GM13977 (cell line): ENCODE data around the gene MCUB.

Experiments
- DNase-seq: peaks from one replicate; pipeline ENCODE4 v3.0.0; 2012; ENCODE audit warnings: low spot score
- in situ Hi-C: fragments of 300-500 bp; cut with MboI; formaldehyde crosslinking; loops from one replicate; pipeline ENCODE4 v1.12.0; 2022; ENCODE audit warnings: low sequenced_read_pairs, low pct_unique_long_range_greater_than_20kb, mixed read lengths, inconsistent platforms; ENCODE audit not compliant: unreplicated experiment
- TF ChIP-seq, protein P1 (sequence below): IDR thresholded peaks from 2 replicates; pipeline ENCODE4 v1.5.1; 2012; ENCODE audit warnings: mild to moderate bottlenecking, control low read depth; ENCODE audit not compliant: insufficient read depth; ENCODE audit errors: extremely low read depth, missing control alignments

MCUB gene

DNA sequence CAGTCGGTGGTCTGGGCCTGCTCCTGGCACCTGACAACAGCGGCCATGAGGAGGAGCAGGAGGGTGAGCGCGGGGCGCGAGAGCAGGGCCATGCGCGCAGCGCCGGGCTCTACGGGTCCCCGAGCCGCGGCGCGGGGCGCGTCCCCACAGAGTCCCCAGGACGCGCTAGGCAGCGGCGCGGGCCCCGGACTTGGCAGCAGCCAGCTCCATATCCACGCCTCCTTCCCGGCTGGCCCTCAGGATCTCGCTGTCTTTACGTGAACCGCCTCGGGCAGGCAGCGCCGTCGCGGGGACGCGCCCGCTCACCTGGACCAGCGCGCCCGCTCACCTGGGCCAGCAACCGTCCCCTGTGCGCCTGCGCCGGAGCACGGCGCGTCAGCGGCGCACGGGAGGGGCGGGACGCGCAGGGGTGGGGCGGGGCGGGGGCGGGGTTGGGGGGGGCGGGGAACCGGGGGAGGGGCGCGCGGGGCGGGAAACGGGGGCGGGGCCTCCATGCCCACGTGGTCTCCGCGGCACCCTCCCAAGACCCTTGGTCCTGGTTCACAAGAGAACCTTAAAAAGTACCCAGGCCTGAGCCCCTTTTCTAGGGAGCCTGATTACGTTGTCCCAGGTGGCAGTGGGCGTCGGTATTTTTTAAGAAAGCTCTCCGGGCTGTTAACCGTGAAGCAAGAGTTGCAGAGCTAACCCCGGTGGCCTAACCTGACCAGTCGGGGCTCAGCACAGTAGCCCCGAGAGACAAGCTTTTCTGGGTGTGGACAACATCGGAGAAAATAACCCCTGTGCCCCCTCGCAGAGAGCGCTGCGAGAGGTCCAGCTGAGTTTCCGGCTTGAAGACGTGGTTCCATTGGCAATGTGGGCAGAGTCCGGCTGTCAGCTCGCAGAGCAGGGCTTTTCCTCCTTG lies 169.9 kb downstream of the MCUB start, which contains the start of gene PLA2G12A:
Gene PLA2G12A, minus strand, starts transcription at position 353 of the 901 bp plus-strand sequence. Its CDS starts 261 bp downstream, at position 92.
- TF ChIP-seq, protein P1, sequence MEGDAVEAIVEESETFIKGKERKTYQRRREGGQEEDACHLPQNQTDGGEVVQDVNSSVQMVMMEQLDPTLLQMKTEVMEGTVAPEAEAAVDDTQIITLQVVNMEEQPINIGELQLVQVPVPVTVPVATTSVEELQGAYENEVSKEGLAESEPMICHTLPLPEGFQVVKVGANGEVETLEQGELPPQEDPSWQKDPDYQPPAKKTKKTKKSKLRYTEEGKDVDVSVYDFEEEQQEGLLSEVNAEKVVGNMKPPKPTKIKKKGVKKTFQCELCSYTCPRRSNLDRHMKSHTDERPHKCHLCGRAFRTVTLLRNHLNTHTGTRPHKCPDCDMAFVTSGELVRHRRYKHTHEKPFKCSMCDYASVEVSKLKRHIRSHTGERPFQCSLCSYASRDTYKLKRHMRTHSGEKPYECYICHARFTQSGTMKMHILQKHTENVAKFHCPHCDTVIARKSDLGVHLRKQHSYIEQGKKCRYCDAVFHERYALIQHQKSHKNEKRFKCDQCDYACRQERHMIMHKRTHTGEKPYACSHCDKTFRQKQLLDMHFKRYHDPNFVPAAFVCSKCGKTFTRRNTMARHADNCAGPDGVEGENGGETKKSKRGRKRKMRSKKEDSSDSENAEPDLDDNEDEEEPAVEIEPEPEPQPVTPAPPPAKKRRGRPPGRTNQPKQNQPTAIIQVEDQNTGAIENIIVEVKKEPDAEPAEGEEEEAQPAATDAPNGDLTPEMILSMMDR = no peak
- in situ Hi-C loops = no loop called here
- DNase-seq = peak; percentile 94

DNA sequence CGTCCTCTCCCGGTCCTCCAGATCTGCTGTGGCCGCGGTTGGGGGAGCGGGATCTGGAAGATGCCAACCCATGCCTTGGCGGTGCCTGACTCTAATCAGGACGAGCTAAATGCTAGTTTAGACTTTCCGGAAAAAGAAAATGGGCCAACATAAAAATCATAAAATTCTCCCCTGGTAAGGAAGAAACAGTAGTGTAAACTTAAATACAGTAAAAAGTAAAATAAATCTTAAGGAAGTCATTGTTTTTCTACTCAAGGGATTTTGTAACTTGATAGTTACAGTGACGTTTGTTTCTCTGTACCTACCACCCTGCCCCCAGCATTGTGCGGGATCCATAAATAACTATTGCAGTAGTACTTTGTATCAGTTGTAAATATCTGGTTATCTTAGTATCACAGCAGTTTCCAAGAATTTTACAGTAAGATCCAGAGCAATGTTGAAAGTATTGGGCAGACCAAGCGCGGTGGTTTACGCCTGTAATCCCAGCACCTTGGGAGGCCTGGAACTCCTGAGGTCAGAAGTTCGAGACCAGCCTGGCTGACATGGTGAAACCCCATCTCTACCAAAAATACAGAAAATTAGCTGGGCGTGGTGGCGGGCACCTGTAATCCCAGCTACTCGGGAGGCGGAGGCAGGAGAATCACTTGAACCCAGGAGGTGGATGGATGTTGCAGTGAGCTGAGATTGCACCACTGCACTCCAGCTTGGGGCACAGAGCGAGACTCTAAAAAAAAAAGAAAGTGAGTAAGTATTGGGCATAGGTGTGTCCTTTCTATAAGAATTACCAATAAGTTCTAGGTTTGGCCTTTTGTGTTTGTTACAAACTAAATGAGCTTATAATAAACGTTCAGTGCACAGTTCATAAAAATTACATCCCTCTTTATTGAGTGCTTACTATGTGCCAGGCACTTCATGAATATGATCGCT lies 170.8 kb downstream of the MCUB start:
- TF ChIP-seq, protein P1 = no peak
- in situ Hi-C loops = no loop called here
- no peak for DNase-seq

DNA sequence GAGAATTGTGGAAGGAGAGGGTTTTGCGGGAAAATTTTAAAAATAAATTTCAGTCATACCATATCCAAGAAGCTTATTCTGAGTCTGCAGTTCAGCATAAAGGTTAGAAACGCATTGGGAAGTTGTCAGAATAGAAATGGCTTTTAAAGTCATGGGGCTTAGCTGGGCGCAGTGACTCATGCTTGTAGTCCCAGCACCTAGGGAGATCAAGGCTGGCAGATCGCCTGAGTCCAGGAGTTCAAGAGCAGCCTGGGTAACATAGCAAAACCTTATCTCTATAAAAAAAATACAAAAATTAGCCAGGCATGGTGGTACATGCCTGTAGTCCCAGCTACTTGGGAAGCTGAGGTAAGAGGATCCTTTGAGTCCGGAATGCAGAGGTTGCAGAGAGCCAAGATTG lies 173.7 kb downstream of the MCUB start:
- in situ Hi-C loops = no loop called here

DNA sequence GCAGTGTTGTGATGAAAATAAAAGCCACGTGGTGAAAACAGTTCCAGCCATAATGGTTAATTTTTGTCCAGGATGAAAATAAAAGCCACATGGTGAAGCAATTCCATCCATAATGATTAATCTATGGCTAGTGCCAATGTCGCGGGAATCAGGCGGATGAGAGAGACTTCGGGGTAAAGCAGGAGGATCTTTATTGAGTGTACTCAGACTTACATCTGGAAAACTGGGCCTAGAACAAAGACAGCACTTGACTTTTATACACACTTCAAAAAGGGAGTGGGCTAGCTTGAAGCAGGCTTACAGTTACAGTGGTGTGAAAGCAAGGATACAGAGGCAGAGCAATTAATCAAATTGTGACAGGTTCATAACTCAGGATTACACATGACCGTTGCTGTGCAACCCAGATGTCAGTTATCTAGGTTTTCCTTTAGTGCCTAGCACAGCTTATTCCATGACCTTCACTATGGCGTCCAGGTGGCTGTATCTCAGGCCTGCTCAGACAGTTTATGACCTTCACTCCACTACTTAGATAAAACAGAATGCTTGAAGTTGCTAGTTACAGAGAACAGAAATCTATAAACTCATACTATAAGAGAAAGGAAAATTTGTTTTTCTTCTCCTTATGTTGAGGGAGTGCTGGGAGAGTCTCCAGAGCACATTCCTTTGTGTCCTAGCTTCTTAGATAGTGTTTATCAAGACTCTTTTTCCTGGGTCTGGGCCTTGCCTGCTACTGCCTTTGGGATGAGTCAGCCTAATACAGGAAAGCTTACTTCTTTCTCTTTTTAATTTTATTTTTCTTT lies 175.7 kb downstream of the MCUB start:
- in situ Hi-C loops = no loop called here
- TF ChIP-seq, protein P1 = no peak
- no peak for DNase-seq

More for the DNA sequence above, 173.7 kb downstream of the MCUB start:
- TF ChIP-seq, protein P1 = no peak
- DNase-seq = no peak
